ENCODE data around the gene SYTL5.

DNA sequence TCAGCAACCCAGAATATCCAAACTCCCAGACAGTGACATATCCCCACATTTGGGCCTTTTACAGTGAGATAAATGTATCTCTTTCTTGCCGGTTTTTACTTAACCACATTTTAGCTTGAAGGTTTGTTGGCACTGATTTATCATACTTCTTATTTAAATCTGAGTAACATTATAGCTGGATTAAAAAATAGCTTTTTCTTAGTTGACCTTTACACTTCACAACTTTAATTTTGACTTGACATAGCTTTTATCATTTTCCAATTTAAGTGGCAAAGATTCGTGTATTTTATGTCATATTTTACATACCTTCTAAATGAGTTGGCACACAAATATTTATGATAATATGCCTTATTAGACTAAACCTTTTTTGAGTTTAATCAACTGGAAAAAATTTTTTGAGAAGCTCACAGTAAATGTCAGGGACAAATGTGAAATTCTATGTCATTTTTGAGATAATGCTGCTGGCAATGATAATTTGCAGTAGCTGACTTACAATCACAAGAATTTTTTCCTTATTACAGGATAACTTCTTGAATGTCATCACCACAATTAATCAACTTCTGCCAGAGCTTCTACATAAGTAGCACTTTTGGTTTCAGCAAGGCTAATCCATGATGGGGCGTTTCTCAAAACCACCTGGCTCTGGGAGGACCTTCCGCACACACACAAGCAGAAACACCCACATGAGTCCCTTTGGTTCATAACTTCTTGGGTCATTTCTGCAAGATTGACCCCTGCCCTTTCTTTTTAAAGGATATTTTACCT lies 80.3 kb downstream of the SYTL5 start:
- TF ChIP-seq, protein P1, sequence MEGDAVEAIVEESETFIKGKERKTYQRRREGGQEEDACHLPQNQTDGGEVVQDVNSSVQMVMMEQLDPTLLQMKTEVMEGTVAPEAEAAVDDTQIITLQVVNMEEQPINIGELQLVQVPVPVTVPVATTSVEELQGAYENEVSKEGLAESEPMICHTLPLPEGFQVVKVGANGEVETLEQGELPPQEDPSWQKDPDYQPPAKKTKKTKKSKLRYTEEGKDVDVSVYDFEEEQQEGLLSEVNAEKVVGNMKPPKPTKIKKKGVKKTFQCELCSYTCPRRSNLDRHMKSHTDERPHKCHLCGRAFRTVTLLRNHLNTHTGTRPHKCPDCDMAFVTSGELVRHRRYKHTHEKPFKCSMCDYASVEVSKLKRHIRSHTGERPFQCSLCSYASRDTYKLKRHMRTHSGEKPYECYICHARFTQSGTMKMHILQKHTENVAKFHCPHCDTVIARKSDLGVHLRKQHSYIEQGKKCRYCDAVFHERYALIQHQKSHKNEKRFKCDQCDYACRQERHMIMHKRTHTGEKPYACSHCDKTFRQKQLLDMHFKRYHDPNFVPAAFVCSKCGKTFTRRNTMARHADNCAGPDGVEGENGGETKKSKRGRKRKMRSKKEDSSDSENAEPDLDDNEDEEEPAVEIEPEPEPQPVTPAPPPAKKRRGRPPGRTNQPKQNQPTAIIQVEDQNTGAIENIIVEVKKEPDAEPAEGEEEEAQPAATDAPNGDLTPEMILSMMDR (IDR thresholded peaks at IDR 0.05) = no peak
- TF ChIP-seq ZFX (IDR thresholded peaks at IDR 0.05; ENCODE audit: borderline replicate concordance) = no peak
